Left renal pelvis (tissue), 4 donors: ENCODE measurements around the gene CLUH. TPM values are rescaled to one million over a fixed set of nuclear protein-coding genes. Genes with fewer than 3 reads are reported as not detected.

Experiments used
- DNase-seq, 4 donors: peaks; one replicate each; pipeline ENCODE4 v3.0.0-alpha.2; 2013; ENCODE audit warnings: low read depth in 4 of 4, low spot score in 3 of 4
- polyA plus RNA-seq, 4 donors: library from polyadenylated mRNA; unstranded; fragments of 120-200 nt; gene quantifications; one replicate each; pipeline ENCODE4 v1.2.1, GENCODE V29; 2013; ENCODE audit not compliant: insufficient read length in 4 of 4

CLUH gene
- polyA plus RNA-seq, 4 donors = 22.0 to 58.6 (median 45.7) TPM

- DNase-seq = no peak
Measured at GRCh38 chr17:2722611-2723010, 11.0 kb upstream of the CLUH start.

GRCh38 chr17:2721603-2722002 lies 10.0 kb upstream of the CLUH start:
- DNase-seq = no peak

- DNase-seq = no peak
Measured at GRCh38 chr17:2719861-2720260, 8.3 kb upstream of the CLUH start.

GRCh38 chr17:2718150-2718938 lies 6.8 kb upstream of the CLUH start:
- no peak for DNase-seq

- DNase-seq = no peak
Measured at GRCh38 chr17:2716649-2717048, 5.1 kb upstream of the CLUH start.

GRCh38 chr17:2713881-2714280 lies 2.3 kb upstream of the CLUH start:
- DNase-seq = no peak

- DNase-seq = no peak
Measured at GRCh38 chr17:2712300-2713043, 908 bp upstream of the CLUH start.

GRCh38 chr17:2710803-2711607 lies 559 bp downstream of the CLUH start:
- DNase-seq = no peak

- no peak for DNase-seq
Measured at GRCh38 chr17:2710071-2710802, 1.3 kb downstream of the CLUH start.

- no peak for DNase-seq
Measured at GRCh38 chr17:2709183-2709661, 2.3 kb downstream of the CLUH start.

GRCh38 chr17:2708585-2709182 lies 2.9 kb downstream of the CLUH start:
- no peak for DNase-seq

- no peak for DNase-seq
Measured at GRCh38 chr17:2707721-2708584, 3.6 kb downstream of the CLUH start.

- DNase-seq = no peak
Measured at GRCh38 chr17:2706911-2707510, 4.6 kb downstream of the CLUH start.

GRCh38 chr17:2705888-2706795 lies 5.4 kb downstream of the CLUH start:
- no peak for DNase-seq

GRCh38 chr17:2705263-2705662 lies 6.3 kb downstream of the CLUH start:
- DNase-seq = no peak

- DNase-seq = no peak
Measured at GRCh38 chr17:2704890-2705248, 6.7 kb downstream of the CLUH start.

- no peak for DNase-seq
Measured at GRCh38 chr17:2704031-2704889, 7.3 kb downstream of the CLUH start.
